T-helper 2 cell treated with Interferon-gamma antibody and Interleukin-4, amounts not matched to agents 100 ng/mL and 5 ng/mL, for 36 hours (primary cell): ENCODE results near the gene VGF. TPM values are rescaled to one million over a fixed set of nuclear protein-coding genes. Genes with fewer than 3 reads are reported as not detected.
"Not testable (repeated sequence)": the region's sequence is repeated elsewhere in the genome, so short reads cannot be mapped to it uniquely, and the experiment has no call there.

Experiments
- intact Hi-C: fragments of 100-400 bp; cut with micrococcal nuclease; formaldehyde crosslinking; loops from one replicate; pipeline ENCODE4 v1.15.1; 2023
- total RNA-seq: library from RNA; stranded (reverse); gene quantifications from 2 replicates; pipeline ENCODE4 v1.2.3, GENCODE V29; 2022

VGF gene
- total RNA-seq, 1 donor from 2014 or later = 0.23 TPM

DNA sequence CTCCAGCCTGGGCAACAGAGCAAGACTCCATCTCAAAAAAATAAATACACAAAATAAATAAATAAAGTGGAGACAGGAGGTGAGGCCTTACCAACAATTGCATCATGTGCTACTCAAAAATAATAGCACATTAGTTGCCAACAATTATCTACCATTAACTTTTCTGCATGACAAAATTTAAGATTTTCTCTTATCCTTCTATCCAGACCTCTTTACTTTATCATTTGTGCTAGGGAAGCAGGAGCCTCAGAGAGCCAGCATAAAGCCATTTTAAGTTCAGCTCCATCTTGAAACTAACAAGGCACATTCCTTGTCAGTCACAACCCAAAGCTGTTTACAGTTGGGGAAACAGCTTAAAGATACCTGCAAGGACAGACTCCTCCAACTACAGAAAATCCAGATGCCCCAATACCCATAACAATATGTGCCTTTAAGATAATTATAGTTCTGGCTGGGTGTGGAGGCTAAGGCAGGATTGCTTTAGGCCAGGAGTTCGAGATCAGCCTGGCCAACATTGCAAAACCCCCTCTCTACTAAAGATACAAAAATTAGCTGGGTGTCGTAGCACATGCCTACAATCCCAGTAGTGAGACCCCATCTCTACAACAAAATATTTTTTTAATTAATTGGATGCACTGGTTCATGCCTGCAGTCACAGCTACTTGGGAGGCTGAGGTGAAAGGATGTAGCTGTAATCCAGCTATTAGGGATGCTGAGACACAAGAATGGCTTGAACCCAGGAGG, 13.3 kb downstream of the VGF start:
- intact Hi-C loops = loop anchor here (10.0 kb wide), 1 partner anchor 67 kb away; the partner anchor contains the start of gene TRIM56

DNA sequence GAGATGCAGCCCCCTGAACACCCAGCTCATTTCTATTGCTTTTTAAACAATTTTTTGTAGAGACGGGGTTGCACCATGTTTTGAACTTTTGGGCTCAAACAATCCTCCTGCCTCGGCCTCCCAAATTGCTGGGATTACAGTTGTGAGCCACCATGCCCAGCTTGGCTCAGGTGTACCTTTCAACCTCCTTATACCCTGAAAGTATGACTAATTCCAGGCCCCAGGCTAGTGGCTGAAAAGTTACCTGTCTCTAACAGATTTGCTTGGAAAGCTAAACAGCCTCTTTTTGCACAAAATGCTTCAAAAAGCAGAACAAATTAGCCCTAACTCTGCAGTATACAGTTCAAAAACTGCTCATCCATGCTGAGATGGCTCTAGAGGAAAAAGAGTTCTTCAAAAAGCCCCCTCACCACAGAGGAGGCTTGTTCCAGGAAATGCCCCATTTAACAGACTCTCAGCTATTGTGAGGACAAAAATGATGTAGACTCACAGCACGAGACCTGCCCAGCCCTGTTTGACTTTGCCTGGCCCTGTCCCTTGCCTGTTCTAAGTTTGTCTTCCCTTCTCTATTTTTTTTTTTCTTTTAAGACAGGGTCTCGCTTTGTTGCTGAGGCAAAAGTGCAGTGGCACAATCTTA, 24.5 kb downstream of the VGF start:
- intact Hi-C loops = no loop called here

DNA sequence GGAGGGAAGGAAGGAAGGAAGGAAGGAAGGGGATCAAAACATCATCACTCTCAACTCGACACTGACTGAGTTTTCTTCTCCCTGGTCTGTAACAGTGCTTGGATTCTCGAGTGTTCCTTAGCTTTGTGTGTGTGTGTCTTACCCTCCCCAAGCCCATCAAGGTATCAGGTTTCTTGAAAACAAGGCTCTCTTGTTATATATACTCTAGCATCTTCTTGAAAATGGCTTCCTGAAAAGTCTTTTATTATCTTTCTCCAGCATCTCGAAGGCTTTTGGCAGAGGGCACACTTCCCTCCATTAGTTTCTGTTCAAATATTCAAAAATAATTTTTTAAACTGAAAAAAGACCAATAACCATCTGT, 25.1 kb downstream of the VGF start:
- intact Hi-C loops = no loop called here

DNA sequence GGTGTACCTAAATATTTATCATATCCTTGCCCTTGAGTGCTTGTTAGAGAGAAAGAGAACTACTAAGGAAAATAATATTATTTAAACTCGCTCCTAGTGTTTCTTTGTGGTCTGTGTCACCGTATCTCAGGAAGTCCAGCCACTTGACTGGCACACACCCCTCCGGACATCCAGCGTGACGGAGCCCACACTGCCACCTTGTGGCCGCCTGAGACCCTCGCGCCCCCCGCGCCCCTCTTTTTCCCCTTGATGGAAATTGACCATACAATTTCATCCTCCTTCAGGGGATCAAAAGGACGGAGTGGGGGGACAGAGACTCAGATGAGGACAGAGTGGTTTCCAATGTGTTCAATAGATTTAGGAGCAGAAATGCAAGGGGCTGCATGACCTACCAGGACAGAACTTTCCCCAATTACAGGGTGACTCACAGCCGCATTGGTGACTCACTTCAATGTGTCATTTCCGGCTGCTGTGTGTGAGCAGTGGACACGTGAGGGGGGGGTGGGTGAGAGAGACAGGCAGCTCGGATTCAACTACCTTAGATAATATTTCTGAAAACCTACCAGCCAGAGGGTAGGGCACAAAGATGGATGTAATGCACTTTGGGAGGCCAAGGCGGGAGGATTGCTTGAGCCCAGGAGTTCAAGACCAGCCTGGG, 27.0 kb downstream of the VGF start:
- intact Hi-C loops = loop anchor here (1.0 kb wide), 1 partner anchor 16 kb away; the partner anchor contains the start of gene AP1S1

DNA sequence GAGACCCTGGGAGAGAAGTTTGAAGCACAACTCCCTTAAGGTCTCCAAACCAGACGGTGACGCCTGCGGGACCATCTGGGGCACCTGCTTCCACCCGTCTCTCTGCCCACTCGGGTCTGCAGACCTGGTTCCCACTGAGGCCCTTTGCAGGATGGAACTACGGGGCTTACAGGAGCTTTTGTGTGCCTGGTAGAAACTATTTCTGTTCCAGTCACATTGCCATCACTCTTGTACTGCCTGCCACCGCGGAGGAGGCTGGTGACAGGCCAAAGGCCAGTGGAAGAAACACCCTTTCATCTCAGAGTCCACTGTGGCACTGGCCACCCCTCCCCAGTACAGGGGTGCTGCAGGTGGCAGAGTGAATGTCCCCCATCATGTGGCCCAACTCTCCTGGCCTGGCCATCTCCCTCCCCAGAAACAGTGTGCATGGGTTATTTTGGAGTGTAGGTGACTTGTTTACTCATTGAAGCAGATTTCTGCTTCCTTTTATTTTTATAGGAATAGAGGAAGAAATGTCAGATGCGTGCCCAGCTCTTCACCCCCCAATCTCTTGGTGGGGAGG, 27.6 kb downstream of the VGF start:
- intact Hi-C loops = loop anchor here (1.0 kb wide), 1 partner anchor 17 kb away; the partner anchor contains the start of gene AP1S1

DNA sequence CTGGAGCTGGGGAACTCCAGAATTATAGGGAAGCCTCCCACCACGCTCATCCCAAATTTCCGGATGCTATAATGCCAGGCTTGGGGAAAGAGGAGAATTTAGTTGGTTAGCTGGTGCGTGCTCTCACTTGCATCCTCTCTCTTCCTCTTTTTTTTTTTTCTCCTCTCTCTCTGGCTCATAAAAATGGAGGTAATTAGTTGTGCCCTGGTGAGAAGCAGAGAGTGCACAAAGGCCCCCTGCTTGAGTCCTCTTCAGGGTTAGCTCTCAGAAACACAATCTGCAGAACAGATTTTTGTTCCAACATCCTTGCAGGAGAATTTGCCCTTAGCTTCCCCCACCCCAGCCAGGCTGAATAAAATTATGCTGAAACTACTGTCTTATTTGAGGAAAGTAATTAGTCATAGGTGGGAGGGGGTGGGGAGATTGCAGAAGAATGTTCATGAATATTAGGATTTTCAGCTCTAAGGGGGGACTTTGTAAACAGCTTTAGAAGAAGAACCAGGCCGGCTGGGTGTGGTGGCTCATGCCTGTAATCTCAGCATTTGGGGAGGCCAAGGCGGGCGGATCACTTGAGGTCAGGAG, 30.9 kb downstream of the VGF start:
- intact Hi-C loops = no loop called here

DNA sequence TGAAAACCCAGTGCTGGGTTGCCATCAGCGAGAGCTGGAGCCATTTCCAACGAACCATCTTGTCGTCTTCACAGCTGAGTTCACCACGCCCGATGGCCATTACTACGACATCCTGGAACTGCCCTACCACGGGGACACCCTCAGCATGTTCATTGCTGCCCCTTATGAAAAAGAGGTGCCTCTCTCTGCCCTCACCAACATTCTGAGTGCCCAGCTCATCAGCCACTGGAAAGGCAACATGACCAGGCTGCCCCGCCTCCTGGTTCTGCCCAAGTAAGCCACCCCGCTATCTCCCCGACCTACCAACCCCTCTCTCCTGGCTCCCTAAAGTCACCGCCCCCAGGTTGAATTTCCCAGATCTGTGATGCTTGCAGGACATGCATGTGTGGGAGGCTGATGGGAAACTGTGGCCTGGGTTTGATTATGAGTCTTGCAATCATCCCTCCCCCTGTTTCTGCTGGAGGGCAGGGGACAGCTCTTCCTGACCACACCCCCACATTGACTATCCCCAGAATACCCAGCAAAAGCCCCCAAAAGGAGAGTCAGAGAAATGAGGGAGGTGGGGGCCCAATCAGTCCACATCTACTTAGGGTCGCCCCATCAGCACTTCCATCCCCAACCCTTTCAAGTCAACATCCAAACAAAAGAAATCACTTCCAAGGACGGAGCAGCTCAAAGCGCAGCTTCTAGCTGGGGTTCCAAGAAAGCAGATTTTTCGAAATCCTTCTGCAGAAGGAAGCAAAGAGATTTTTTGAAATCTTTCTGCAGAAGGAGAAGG, 31.6 kb downstream of the VGF start:
- intact Hi-C loops = no loop called here

DNA sequence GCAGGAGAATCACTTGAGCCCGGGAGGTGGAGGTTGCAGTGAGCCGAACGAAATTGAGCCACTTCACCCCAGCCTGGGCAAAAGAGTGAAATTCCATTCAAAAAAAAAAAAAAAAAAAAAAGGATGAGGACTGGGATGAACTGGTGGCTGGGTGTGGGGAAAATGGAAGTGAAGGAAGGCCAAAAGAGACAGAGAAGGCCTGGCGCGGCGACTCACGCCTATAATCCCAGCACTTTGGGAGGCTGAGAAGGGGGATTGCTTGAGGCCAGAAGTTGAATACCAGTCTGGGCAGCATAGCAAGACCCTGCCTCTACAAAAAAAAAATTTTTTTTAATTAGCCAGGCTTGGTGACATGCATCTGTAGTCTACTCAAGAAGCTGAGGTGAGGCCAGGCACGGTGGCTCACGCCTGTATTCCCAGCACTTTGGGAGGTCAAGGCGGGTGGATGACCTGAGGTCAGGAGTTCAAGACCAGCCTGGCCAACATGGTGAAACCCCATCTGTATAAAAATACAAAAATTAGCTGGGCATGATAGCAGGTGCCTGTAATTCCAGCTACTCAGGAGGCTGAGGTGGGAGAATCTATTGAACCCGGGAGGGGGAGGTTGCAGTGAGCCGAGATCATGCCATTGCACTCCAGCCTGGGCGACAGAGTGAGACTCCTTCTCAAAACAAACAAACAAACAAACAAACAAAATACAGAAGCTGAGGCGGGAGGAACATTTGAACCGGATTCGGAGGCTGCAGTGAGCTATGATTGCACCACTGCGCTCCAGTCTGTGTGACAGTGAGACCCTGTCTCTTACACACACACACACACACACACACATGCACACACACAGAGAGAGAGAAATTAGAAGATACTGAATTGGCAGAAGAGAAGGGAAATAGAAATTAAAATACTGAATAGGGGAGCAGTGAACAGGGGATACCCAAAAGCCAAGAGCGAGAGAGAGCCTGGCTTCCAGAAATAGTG, 32.5 kb downstream of the VGF start:
- intact Hi-C loops = not testable (repeated sequence)

DNA sequence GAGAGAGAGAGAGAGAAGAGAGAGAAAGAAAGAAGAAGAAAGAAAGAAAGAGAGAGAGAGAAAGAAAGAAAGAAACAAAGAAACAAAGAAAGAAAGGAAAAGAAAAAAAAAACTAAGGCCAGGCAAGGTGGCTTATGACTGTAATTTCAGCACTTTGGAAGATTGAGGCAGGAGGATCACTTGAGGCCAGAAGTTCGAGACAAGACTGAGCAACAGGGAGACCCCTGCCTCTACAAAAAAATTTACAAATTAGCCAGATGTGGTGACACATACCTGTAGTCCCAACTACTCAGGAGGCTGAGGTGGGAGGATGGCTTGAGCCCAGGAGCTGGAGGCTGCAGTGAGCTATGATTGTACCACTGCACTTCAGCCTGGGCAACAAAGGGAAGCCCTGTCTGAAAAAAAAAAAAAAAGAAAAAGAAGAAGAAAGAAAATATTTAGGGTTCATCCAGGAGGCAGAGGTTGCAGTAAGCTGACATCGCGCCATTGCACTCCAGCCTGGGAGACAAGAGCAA, 35.7 kb downstream of the VGF start:
- intact Hi-C loops = no loop called here

DNA sequence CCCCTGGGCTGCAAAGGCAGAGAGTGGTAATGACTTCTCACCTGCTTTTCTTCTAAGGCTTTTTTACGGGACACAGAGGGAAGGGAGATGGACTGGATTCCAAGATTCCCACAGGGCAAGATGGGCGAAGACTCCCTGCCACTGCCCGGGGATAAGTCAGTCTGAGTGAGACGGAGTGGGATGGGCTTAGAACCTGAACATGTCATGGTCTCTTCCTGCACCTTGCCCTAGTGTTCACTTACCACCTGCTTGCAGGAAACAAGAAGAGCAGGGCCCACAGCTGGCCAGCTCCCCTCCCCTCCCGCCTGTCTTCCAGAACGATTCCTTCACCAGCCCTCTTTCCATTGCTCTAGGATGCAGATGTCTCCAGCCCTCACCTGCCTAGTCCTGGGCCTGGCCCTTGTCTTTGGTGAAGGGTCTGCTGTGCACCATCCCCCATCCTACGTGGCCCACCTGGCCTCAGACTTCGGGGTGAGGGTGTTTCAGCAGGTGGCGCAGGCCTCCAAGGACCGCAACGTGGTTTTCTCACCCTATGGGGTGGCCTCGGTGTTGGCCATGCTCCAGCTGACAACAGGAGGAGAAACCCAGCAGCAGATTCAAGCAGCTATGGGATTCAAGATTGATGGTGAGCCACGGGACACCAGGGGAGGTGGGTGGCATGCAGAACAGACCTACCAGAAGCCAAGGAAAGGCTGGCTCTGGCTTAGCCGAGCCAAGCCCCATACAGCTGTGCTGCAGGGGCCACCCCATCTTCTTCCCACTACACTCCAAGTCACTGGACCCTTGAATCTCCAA, 37.1 kb downstream of the VGF start:
- intact Hi-C loops = no loop called here

DNA sequence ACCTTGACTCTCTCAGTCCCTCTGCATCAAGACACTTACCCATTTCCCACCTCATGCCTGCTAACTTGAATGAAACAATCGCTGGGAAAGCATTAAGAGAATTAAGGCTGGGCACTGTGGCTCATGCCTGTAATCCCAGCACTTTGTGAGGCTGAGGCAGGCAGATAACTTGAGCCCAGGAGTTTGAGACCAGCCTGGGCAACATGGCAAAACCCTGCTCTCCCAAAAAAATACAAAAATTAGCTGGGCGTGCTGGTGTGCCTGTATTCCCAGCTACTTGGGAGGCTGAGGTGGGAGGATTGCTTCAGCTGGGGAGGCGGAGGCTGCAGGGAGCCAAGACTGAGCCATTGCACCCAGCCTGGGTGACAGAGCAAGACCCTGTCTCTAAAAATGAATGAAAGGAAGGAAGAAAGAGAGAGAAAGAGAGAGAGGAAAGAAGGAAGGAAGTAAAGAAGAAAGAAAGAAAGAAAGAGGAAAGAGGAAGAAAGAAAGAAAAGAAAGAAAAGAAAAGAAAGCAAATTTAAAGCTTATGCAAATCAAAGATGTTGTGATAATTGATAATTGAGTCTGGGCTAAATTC, 37.8 kb downstream of the VGF start:
- intact Hi-C loops = no loop called here

DNA sequence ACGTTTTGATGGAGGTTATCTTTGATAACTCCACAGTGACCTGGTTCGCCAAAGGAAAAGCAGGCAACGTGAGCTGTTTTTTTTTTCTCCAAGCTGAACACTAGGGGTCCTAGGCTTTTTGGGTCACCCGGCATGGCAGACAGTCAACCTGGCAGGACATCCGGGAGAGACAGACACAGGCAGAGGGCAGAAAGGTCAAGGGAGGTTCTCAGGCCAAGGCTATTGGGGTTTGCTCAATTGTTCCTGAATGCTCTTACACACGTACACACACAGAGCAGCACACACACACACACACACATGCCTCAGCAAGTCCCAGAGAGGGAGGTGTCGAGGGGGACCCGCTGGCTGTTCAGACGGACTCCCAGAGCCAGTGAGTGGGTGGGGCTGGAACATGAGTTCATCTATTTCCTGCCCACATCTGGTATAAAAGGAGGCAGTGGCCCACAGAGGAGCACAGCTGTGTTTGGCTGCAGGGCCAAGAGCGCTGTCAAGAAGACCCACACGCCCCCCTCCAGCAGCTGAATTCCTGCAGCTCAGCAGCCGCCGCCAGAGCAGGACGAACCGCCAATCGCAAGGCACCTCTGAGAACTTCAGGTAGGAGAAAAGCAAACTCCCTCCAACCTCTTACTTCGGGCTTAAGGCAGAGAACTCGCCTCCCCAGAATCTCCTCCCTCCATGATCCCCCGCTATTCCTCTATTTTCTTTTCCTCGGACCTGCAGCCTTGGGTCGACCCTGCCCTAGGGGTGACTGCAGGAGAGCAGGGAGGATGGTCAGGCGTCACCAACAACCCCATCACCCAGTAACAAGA, 38.5 kb downstream of the VGF start, which contains the start of gene SERPINE1:
Gene SERPINE1 (plus strand): TSS at position 454 of the 809 bp plus-strand sequence. CDS start 1,290 bp downstream, outside the sequence.
- intact Hi-C loops = no loop called here

DNA sequence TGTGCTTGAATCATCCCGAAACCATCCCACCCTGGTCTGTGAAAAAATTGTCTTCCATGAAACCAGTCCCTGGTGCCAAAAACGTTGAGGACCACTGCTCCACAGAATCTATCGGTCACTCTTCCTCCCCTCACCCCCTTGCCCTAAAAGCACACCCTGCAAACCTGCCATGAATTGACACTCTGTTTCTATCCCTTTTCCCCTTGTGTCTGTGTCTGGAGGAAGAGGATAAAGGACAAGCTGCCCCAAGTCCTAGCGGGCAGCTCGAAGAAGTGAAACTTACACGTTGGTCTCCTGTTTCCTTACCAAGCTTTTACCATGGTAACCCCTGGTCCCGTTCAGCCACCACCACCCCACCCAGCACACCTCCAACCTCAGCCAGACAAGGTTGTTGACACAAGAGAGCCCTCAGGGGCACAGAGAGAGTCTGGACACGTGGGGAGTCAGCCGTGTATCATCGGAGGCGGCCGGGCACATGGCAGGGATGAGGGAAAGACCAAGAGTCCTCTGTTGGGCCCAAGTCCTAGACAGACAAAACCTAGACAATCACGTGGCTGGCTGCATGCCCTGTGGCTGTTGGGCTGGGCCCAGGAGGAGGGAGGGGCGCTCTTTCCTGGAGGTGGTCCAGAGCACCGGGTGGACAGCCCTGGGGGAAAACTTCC, 39.2 kb downstream of the VGF start:
- intact Hi-C loops = no loop called here

DNA sequence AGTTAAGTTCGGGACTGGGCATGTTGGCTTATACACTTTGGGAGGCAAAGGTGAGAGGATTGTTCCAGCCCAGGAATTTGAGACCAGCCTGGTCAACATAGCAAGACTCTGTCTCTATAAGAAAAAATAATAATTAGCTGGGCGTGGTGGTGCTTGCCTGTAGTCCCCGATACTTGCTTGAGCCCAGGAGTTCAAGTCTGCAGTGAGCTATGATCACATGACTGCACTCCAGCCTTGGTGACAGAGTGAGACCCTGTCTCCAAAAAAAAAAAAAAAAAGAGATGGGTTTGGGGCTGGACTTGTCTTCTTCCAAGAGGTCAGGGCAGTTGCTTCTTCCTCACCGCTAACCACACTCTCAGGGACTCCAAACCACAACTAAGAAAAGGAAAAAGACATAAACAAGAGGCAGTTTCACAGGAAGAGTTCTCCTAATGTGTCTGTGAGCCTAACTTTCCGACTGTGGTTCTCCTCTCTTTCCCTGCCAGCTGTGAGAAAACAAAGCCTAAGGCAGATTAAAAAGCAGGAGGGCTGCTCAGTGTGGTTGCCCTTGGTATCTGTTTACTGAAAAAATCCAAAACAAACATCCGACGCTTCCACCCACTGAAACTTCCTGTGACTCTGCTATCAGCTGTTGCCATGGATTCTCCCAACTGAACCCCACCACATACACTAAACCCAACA, 40.9 kb downstream of the VGF start:
- intact Hi-C loops = no loop called here

DNA sequence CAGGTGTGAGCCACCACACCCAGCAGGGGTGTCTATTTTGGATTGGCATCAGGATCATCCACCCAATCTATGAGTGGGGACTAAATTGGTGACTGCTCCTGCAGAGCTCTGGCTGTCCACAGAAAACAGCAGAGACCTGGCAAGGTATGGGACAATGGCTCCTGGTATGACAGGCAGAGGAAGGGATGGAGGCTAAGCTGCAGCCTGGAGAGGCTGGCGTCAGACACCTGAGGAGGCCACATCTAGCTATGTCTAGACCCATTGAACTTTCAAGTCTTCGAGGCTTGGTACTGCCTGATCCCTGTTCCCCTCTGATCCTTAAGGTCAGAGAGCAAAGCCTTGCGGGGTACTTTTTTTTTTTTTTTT, 41.7 kb downstream of the VGF start:
- intact Hi-C loops = no loop called here
